Measurements from ENCODE around the gene LRRC27. TPM values are rescaled to one million over a fixed set of nuclear protein-coding genes. Genes with fewer than 3 reads are reported as not detected.
A peak's percentile ranks its signal among the peaks of the same experiment; 100 is the strongest.

The LRRC27 gene
- total RNA-seq, 2 experiments from 2014 or later: 2.4 to 2.8 TPM

DNA sequence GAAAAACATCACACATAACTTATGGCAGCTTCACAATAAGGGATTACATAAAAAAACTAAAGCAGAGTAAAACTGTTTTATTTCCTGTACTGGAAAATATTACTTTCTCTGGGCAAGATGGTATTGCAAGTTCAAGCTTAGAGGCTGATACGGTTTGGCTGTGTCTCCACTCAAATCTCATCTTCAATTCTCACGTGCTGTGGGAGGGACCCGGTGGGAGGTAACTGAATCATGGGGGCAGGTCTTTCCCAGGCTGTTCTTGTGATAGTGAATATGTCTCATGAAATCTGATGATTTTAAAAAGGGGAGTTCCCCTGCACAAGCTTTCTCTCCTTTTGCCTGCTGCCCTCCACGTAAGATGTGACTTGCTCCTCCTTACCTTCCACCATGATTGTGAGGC lies 5.1 kb upstream of the LRRC27 start:
- peak overlapping the region; percentile 40 for H3K27ac Mint-ChIP-seq
- intact Hi-C loops (cut with DNase I, micrococcal nuclease): no loop called here
- Histone ChIP-seq H3K4me3 (ENCODE audit: low read length) (no peak overlapping the region), H3K9me3 (ENCODE audit: control insufficient read depth in 1 of 2, insufficient read depth in 1 of 2, low read length in 2 of 2) (peaks cover 0 to 3% of the 10 kb centered on the region in 2 experiments), H3K27ac (ENCODE audit: low read depth in 1 of 2, low read length in 2 of 2) (no peak overlapping the region), H3K36me3 (ENCODE audit: insufficient read depth, low read length) (peaks cover 7% of the 10 kb centered on the region), H3K4me1 (ENCODE audit: insufficient read depth, low read length) (peaks cover 31% of the 10 kb centered on the region), H3K27me3 (ENCODE audit: control insufficient read depth in 1 of 2, insufficient read depth in 2 of 2, low read length in 2 of 2) (no peaks in the 10 kb centered on the region)
- H3K36me3 Mint-ChIP-seq (ENCODE audit: low read depth): peaks cover 49% of the 10 kb centered on the region
- H3K4me1 Mint-ChIP-seq (ENCODE audit: low read depth): peaks cover 57% of the 10 kb centered on the region
- H3K4me3 Mint-ChIP-seq: peak overlapping the region; percentile 51
- DNase-seq (no peak), ATAC-seq (ENCODE audit: poor library complexity) (no peak)
- CTCF ChIA-PET: interaction anchor here (1.3 kb wide), 1 partner anchor 11 kb away, joined by 3 read pairs; no protein-coding TSS in a partner anchor
- TF ChIP-seq CTCF (IDR thresholded peaks at IDR 0.05): no peak
- H3K9me3 Mint-ChIP-seq: no peaks in the 10 kb centered on the region
- POLR2A ChIA-PET: no interaction called here
- H3K27me3 Mint-ChIP-seq: no peaks in the 10 kb centered on the region

GRCh38 chr10:132328106-132328505 lies 3.9 kb upstream of the LRRC27 start:
- Mint-ChIP-seq H3K4me1 (ENCODE audit: low read depth) (peaks cover 66% of the 10 kb centered on the region), H3K27me3 (no peaks in the 10 kb centered on the region), H3K4me3 (peak overlapping the region; percentile 80), H3K9me3 (no peaks in the 10 kb centered on the region), H3K27ac (peak overlapping the region; percentile 65), H3K36me3 (ENCODE audit: low read depth) (peaks cover 55% of the 10 kb centered on the region)
- ChIA-PET POLR2A (no interaction called here), CTCF (no interaction called here)
- no peak for TF ChIP-seq CTCF (IDR thresholded peaks at IDR 0.05)
- H3K9me3 ChIP-seq (ENCODE audit: control insufficient read depth in 1 of 2, insufficient read depth in 1 of 2, low read length in 2 of 2): peaks cover 0 to 3% of the 10 kb centered on the region in 2 experiments
- no peak for ATAC-seq (ENCODE audit: poor library complexity)
- intact Hi-C loops (cut with DNase I, micrococcal nuclease): no loop called here
- no peak overlapping the region for H3K4me3 ChIP-seq (ENCODE audit: low read length)
- no peak overlapping the region for H3K27ac ChIP-seq (ENCODE audit: low read depth in 1 of 2, low read length in 2 of 2)
- peaks cover 7% of the 10 kb centered on the region for H3K36me3 ChIP-seq (ENCODE audit: insufficient read depth, low read length)
- peaks cover 38% of the 10 kb centered on the region for H3K4me1 ChIP-seq (ENCODE audit: insufficient read depth, low read length)
- no peak for DNase-seq
- no peaks in the 10 kb centered on the region for H3K27me3 ChIP-seq (ENCODE audit: control insufficient read depth in 1 of 2, insufficient read depth in 2 of 2, low read length in 2 of 2)

GRCh38 chr10:132328738-132329137 lies 3.3 kb upstream of the LRRC27 start:
- ATAC-seq (ENCODE audit: poor library complexity): no peak

More at GRCh38 chr10:132328738-132329137, 3.3 kb upstream of the LRRC27 start:
- DNase-seq: no peak
- H3K9me3 Mint-ChIP-seq: no peaks in the 10 kb centered on the region
- no peak for TF ChIP-seq CTCF (IDR thresholded peaks at IDR 0.05)
- peaks cover 55% of the 10 kb centered on the region for H3K36me3 Mint-ChIP-seq (ENCODE audit: low read depth)
- ChIA-PET POLR2A (no interaction called here), CTCF (no interaction called here)
- Histone ChIP-seq H3K27ac (ENCODE audit: low read depth in 1 of 2, low read length in 2 of 2) (no peak overlapping the region), H3K4me3 (ENCODE audit: low read length) (no peak overlapping the region), H3K27me3 (ENCODE audit: control insufficient read depth in 1 of 2, insufficient read depth in 2 of 2, low read length in 2 of 2) (no peaks in the 10 kb centered on the region), H3K9me3 (ENCODE audit: control insufficient read depth in 1 of 2, insufficient read depth in 1 of 2, low read length in 2 of 2) (peaks cover 0 to 3% of the 10 kb centered on the region in 2 experiments), H3K36me3 (ENCODE audit: insufficient read depth, low read length) (peaks cover 3% of the 10 kb centered on the region), H3K4me1 (ENCODE audit: insufficient read depth, low read length) (peaks cover 38% of the 10 kb centered on the region)
- intact Hi-C loops (cut with DNase I, micrococcal nuclease): no loop called here
- H3K4me3 Mint-ChIP-seq: peak overlapping the region; percentile 48
- peak overlapping the region; percentile 65 for H3K27ac Mint-ChIP-seq
- H3K27me3 Mint-ChIP-seq: no peaks in the 10 kb centered on the region
- peaks cover 70% of the 10 kb centered on the region for H3K4me1 Mint-ChIP-seq (ENCODE audit: low read depth)
